Small intestine (tissue), 7 donors: ENCODE data around the gene FOXB1. TPM values are rescaled to one million over a fixed set of nuclear protein-coding genes. Genes with fewer than 3 reads are reported as not detected.

Source experiments
- DNase-seq, 2 donors: peaks; one replicate each; pipeline versions ENCODE4 v3.0.0 to v3.0.0-alpha.2; 2013
- FAIRE-seq: peaks from 2 replicates; lab custom pipeline; 2012; peaks lifted over from hg19 to GRCh38; lab: Jason Lieb, UNC
- H3K27ac ChIP-seq, 3 donors: one replicate each; pipeline ENCODE4 v1.5.1; 2013; ENCODE audit warnings: low read length in 2 of 3, mild to moderate bottlenecking in 2 of 3, control low read depth in 1 of 3, inconsistent platforms in 1 of 3, low read depth in 1 of 3, moderate library complexity in 1 of 3
- H3K27me3 ChIP-seq, 3 donors: one replicate each; pipeline ENCODE4 v1.6.1; 2013; ENCODE audit warnings: low read length in 3 of 3, inconsistent platforms in 1 of 3; ENCODE audit not compliant: control insufficient read depth in 3 of 3, insufficient read depth in 3 of 3
- H3K36me3 ChIP-seq, 3 donors: one replicate each; pipeline ENCODE4 v1.6.1; 2013; ENCODE audit warnings: low read length in 3 of 3, inconsistent platforms in 1 of 3, low read depth in 1 of 3, mild to moderate bottlenecking in 1 of 3, moderate library complexity in 1 of 3; ENCODE audit not compliant: control insufficient read depth in 3 of 3, insufficient read depth in 2 of 3
- H3K4me1 ChIP-seq, 3 donors: one replicate each; pipeline ENCODE4 v1.6.1; 2013; ENCODE audit warnings: low read length in 2 of 3, inconsistent platforms in 1 of 3, low read depth in 1 of 3, mild to moderate bottlenecking in 1 of 3, moderate library complexity in 1 of 3; ENCODE audit not compliant: control insufficient read depth in 3 of 3, insufficient read depth in 2 of 3
- H3K4me3 ChIP-seq, 3 donors: one replicate each; pipeline ENCODE4 v1.5.1; 2013; ENCODE audit warnings: low read length in 3 of 3, control low read depth in 1 of 3, inconsistent platforms in 1 of 3, low read depth in 1 of 3, mild to moderate bottlenecking in 1 of 3, moderate library complexity in 1 of 3
- H3K9me3 ChIP-seq, 2 donors: one replicate each; pipeline ENCODE4 v1.6.1; 2013; ENCODE audit warnings: low read depth in 1 of 2, low read length in 1 of 2; ENCODE audit not compliant: control insufficient read depth in 2 of 2, insufficient read depth in 1 of 2
- WGBS, 3 donors: extraction: QIAGEN DNeasy Blood & Tissue Kit; methylation state at CpG; one replicate each; pipeline ENCODE4 v1.1.7; 2013; 5-methylcytosine and 5-hydroxymethylcytosine counted together
- polyA plus RNA-seq, 4 donors: library from polyadenylated mRNA; stranded (reverse) in 3 of 4; unstranded in 1 of 4; fragments of 200-250 nt in 3 of 4; fragments of 120-200 nt in 1 of 4; gene quantifications; one replicate each; pipeline versions ENCODE4 v1.2.1 to v1.2.3, GENCODE V29; 2013
- donor health status: healthy with polysubstance abuse.
- donor health status: control.
- donor health status: control.
- donor health status: Bipolar disorder and iron deficiency.
- donor health status: healthy.

Gene FOXB1
- polyA plus RNA-seq, 4 donors, result 0.01 TPM; not detected in 3

DNA sequence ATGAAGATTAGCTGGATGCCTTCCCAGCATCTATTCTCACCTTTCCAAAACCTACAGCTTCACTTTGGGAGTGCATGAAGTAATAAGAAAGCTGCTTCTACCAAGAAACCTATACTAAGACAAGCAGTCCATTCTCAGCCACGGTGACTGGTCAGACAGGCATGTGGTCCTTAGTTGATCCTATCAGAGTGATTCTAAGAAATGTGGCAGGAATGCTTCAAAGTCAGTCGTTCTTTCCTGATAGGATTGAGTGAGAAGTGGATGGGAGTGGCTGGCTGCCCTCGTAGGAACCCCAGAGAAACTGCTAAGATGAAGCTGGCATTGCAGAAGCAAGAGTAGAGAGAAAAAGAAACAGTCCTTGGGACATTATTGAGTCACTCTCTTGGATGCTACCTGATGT is 16.6 kb downstream of the FOXB1 start:
- H3K4me3 ChIP-seq, result no peak overlapping the region
- FAIRE-seq (no peak), DNase-seq (no peak)
- no peaks in the 10 kb centered on the region for H3K4me1 ChIP-seq
- no peaks in the 10 kb centered on the region for H3K36me3 ChIP-seq
- 21 to 36% (median 31%) methylated on average over 3 of the region's 3 CpGs for WGBS, 3 donors
- peaks cover 0 to 2% of the 10 kb centered on the region in 2 donors for H3K9me3 ChIP-seq
- H3K27me3 ChIP-seq, result peaks cover 0 to 16% (median 5%) of the 10 kb centered on the region in 3 donors
- no peak overlapping the region for H3K27ac ChIP-seq

- H3K4me3 ChIP-seq, result no peak overlapping the region
- 70 to 74% (median 74%) methylated on average over 7 of the region's 7 CpGs for WGBS, 3 donors
- H3K9me3 ChIP-seq, result peaks cover 0 to 2% of the 10 kb centered on the region in 2 donors
- no peak for FAIRE-seq
- H3K27ac ChIP-seq, result no peak overlapping the region
- DNase-seq, result no peak
- peaks cover 0 to 12% (median 5%) of the 10 kb centered on the region in 3 donors for H3K27me3 ChIP-seq
- no peaks in the 10 kb centered on the region for H3K4me1 ChIP-seq
- no peaks in the 10 kb centered on the region for H3K36me3 ChIP-seq
These were observed 17.7 kb downstream of the FOXB1 start for GRCh38 chr15:60021589-60022378.

GRCh38 chr15:60022379-60022741 is 18.2 kb downstream of the FOXB1 start:
- 66 to 76% (median 67%) methylated on average over 3 of the region's 3 CpGs for WGBS, 3 donors
- Histone ChIP-seq H3K27me3 (peaks cover 0 to 12% (median 5%) of the 10 kb centered on the region in 3 donors), H3K9me3 (peaks cover 0 to 2% of the 10 kb centered on the region in 2 donors), H3K4me3 (no peak overlapping the region), H3K4me1 (no peaks in the 10 kb centered on the region), H3K36me3 (no peaks in the 10 kb centered on the region), H3K27ac (no peak overlapping the region)
- no peak for FAIRE-seq
- DNase-seq, result no peak

DNA sequence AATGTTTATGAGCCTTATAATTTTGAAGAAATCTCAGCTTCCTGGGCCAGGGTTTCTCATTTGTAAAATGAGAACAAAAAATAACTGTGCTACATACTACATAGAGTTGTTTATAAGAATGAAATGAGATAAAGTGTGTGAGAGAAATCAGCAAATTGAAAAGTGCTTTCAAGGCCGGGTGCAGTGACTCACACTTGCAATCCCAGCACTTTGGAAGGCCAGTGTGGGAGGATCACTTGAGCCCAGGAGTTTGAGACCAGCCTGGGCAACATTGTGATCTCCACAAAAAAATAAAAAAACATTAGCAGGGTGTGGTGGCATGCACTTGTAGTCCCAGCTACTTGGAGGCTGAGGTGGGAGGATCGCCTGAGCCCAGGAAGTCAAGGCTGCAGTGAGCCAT is 22.4 kb downstream of the FOXB1 start:
- Histone ChIP-seq H3K27me3 (peaks cover 0 to 8% (median 5%) of the 10 kb centered on the region in 3 donors), H3K36me3 (no peaks in the 10 kb centered on the region), H3K4me3 (no peak overlapping the region), H3K4me1 (no peaks in the 10 kb centered on the region), H3K27ac (no peak overlapping the region), H3K9me3 (no peaks in the 10 kb centered on the region)
- FAIRE-seq (no peak), DNase-seq (no peak)
- WGBS, 3 donors, result 65 to 76% (median 70%) methylated on average over 2 of the region's 2 CpGs

GRCh38 chr15:60035344-60035743 is 31.2 kb downstream of the FOXB1 start:
- WGBS, 3 donors, result 53 to 57% (median 57%) methylated on average over 3 of the region's 3 CpGs
- no peaks in the 10 kb centered on the region for H3K9me3 ChIP-seq
- FAIRE-seq (no peak), DNase-seq (no peak)
- peaks cover 0 to 9% (median 8%) of the 10 kb centered on the region in 3 donors for H3K27me3 ChIP-seq
- no peak overlapping the region for H3K4me3 ChIP-seq
- no peaks in the 10 kb centered on the region for H3K4me1 ChIP-seq
- H3K36me3 ChIP-seq, result no peaks in the 10 kb centered on the region
- H3K27ac ChIP-seq, result no peak overlapping the region

GRCh38 chr15:60039316-60039715 is 35.2 kb downstream of the FOXB1 start:
- Histone ChIP-seq H3K4me3 (no peak overlapping the region), H3K27me3 (peaks cover 0 to 10% (median 7%) of the 10 kb centered on the region in 3 donors), H3K27ac (no peak overlapping the region), H3K4me1 (no peaks in the 10 kb centered on the region), H3K9me3 (no peaks in the 10 kb centered on the region), H3K36me3 (no peaks in the 10 kb centered on the region)
- 65 to 71% (median 66%) methylated on average over 3 of the region's 3 CpGs for WGBS, 3 donors
- DNase-seq (no peak), FAIRE-seq (no peak)

- H3K4me3 ChIP-seq, result no peak overlapping the region
- H3K27ac ChIP-seq, result no peak overlapping the region
- H3K27me3 ChIP-seq, result peaks cover 0 to 8% (median 4%) of the 10 kb centered on the region in 3 donors
- DNase-seq (no peak), FAIRE-seq (no peak)
- no peaks in the 10 kb centered on the region for H3K4me1 ChIP-seq
- 89% methylated on average over 8 of the region's 8 CpGs for WGBS, 3 donors
- H3K36me3 ChIP-seq, result no peaks in the 10 kb centered on the region
- no peaks in the 10 kb centered on the region for H3K9me3 ChIP-seq
These were observed 39.8 kb downstream of the FOXB1 start for GRCh38 chr15:60043744-60044435.

- Histone ChIP-seq H3K9me3 (no peaks in the 10 kb centered on the region), H3K36me3 (no peaks in the 10 kb centered on the region), H3K4me3 (no peak overlapping the region), H3K4me1 (no peaks in the 10 kb centered on the region), H3K27ac (no peak overlapping the region), H3K27me3 (peaks cover 0 to 4% (median 0%) of the 10 kb centered on the region in 3 donors)
- DNase-seq (no peak), FAIRE-seq (no peak)
- 50 to 69% (median 54%) methylated on average over 5 of the region's 5 CpGs for WGBS, 3 donors
These were observed 40.6 kb downstream of the FOXB1 start for GRCh38 chr15:60044636-60045270.
